NCI-H1694 treated with DMSO at 0.1 percent for 48 hours (cell line): ENCODE measurements around the gene EIF3F.

Experiments used
- DNase-seq: peaks from one replicate; lab custom pipeline; 2025; lab: John Stamatoyannopoulos, UW

The EIF3F gene

DNA sequence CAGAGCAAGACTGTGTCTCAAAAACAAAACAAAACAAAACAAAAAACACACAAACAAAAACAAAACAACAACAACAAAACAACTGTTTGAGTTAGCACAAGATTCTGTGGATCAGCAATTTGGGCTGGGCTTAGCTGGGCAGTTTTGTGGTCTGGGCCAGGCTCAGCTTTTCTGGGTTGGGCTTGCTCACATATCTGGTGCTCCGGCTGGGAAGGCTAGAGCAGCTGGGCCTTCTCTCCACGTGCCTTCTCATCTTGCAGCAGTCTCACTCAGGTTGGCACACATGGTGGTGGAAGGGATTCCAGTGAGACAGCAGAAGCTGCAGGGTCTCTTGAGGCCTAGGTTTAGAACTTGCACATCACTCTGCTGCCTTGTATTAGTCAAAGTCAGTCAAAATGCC, 35.7 kb downstream of the EIF3F start:
- no peak for DNase-seq

DNA sequence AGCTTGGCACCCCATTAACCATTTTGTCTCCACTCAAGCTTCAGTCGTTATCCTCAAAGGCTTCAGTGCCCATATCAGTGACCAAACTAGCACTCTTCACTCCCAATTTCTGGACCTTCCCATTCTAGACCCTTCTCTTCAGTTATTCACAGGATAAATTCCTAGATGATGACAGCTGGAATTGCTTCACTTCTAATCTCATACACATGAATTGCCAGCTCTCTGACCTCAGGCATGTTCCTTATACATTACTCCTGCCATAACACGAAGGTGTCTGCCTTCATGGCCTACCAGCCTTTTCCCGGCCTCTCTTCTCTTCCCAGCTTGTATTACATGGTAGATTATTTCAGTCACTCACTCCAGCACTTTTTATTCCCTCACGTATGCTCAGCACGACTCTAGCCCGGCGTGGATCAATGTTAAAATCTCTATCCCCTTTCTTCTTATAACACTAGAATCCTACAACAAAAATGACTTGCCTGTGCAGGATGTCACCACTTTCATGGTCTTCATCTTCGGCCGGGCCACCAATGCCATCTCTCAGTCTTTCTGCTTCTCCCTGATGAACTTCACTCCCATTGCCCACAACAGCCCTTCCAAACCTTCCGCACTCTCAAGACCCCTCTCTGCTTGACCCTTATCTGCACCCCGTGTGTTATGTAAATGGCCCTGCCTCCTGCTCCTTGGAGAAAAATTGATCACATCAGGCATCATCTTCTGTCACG, 36.9 kb downstream of the EIF3F start:
- DNase-seq: no peak

DNA sequence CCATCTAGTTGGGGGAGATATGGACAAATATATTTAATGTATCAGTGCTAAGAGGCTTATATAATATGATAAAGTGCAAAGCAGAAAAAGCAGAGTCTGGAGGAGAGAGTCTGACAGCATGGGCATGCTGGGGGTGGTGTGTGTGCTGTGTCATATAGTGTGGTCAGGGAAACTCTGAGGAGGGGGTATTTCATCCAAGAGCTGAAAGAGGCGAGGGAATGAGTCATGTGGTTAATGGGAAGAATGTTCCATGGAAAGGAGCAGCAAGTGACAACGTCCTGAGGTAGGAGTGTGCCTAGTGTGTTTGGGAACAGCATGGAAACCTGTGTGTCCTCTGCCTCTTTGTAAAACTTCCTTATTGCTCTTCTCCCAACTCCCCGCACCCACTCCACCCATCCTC, 38.0 kb downstream of the EIF3F start:
- DNase-seq: no peak

DNA sequence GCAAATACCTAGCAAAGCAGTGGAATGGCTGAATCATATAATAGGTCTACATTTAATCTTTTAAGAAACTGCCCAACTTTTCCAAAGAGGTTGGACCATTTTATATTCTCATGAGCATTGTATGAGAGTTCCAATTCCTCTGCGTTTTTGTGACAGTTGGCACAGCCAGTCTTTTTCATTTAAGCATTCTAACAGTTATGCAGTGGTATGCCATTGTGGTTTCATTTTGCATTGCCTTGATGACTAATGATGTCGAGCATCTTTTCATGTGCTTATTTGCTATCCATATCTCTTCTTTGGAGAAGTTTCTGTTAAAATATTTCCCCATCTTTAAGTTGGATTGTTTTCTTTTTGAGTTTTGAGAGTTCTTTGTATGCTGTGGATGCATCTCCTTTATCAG, 38.7 kb downstream of the EIF3F start:
- no peak for DNase-seq

DNA sequence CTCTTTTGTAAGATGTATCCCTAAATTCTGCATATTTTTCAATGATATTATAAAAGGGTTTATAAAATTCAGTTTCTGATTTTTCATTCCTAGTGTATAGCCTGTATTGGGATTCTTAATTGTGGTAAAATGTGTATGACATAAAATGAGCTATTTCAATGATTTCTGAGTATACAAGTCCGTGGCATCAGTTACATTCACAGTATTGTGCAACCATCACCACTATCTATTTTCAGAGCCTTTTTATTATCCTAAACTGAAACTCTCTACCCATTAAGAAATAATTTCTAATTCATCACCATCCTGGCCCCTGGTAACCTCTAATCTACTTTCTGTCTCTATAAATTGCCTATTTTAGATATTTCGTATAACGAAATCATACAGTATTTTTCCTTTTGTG, 39.8 kb downstream of the EIF3F start:
- DNase-seq: no peak

DNA sequence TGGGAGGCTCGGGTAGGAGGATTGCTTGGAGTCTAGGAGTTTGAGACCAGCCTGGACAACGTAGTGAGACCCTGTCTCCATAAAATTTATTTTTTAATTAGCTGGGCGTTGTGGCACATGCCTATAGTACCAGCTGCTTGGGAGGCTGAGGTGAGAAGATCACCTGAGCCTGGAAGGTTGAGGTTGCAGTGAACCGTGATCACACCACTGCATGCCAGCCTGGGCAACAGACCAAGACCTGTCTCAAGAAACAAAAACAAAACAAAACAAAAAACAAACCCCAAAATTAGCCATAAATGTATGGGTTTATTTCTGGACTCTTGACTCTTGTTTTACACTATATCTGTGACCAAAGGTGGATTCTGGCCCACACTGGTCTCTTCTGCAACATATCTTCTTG, 41.6 kb downstream of the EIF3F start:
- no peak for DNase-seq

DNA sequence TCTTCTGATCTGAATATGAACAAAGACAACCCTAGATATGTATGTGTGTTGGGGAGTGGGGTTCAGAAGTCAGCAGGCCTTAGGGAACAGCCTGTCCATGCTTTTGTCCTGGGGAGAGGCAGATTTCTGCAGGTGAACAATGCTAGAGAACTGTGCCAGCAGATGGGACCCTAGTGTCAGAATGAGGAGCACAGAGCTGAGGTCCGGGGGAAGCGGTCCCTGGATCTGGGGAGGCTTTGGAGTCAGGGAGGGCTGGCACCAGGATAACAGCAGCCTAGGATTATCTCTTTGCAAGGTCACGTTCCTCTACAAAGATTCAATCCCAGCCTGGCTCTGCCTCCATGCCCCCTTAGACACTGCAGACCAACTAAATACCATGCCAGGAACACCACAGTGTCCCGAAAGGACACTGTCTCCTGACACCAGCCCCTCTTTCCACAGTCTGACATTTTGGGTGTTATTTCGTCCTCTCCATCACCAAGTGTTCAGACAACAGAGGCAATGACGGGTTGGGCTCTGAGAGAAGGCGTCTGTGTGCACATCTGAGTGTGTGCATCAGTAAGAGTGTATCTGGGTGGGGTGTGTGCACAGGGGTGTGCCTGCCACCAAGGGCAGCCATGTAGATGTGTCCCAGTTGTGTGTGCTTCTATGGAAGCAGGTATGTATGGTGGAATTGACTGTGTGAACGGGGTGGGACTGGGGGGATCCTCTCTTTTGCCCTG, 43.5 kb downstream of the EIF3F start:
- DNase-seq: no peak

DNA sequence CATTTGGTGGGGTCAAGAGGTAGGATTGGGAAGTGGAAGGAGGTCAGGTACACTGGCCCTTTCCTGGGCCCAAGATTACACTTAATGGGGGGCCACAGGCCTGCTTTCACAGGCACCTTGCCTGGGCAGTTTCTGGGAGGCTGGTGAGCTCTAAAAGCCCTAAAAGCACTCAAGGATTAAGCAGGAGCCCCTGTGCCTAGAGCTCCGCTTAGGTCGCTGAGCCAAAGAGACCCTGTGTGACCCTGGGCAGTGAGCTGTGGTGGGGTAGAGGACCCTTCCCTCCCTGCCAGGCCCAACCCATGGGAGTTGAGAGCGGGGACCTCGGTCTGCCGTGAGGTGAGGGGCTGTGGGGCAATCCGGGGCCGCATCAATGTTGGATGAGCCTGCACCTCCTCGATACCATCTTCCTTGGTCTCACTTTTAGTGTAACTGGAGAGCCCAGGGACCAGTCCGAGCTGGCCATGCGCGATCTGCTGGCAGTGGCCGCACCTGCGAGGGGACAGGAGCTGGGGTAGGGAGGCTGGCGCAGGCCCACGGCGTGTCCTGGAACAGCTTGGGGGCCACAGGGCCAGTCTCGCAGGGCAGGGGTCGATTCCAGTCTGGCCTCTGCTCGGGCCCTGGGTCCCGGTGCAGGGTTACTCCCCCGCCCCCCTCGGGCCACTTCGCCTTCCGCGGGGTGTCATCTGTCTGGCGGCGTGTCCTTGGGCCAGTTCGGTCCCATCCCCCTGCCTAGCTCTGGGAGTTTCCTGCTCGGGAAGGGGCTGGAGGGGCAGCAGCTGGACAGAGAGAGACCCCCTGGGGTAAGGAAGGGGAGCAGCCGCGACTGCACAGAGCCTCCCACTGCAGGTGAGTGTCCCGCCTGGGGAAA, 44.3 kb downstream of the EIF3F start:
- DNase-seq: no peak

DNA sequence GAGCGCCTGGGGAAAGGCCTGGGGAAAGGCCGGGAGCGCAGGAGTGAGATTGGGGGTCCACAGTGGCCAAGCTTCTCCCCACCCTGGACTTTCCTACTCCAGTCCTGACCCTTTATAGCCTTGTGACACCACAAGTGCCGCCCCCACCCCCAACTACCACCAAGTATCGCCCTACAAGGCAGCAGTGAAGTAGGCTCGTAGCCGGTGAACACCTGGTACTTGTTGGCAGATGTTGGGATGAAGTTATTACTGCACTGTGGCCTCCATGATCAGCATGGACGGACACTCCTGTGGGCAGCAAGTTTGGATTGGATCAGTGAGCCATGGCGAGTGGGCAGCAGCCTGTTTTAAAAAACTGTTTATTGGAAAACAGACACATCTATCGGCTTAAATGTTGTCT, 45.0 kb downstream of the EIF3F start:
- no peak for DNase-seq

DNA sequence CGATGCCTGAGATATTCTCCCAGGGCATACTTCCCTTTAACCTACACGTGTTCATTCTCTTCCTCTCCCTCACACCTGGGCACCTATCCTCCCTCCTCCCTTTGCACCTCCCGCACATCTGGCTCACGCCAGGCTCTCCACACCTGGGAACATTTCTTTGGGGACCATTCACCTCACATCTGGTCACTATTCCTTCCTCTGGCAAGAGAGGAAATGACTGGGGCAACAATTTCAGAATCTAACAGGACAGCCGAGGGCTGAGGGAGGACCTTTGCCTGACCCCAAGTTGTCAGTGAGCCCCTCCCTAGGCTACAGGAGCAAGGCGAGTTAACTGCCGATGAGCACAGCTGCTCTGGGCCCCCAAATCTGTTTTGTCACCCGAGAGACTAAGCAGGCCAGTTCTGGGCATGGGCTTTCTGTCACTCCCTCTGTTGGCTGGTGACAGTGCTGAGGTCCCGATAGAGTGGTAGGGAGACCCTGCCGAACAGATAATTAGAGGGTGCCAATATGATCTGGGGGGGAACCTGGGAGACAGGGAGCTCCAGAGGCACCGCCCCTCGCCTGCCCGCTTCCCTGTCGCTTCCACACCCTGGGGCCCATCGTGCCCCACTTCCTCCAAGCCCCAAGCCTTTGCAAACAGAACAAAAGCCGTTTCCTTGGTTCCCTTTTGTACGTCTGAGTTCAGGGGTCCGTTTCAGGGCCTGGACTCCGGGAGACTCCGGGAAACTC, 45.6 kb downstream of the EIF3F start:
- no peak for DNase-seq

DNA sequence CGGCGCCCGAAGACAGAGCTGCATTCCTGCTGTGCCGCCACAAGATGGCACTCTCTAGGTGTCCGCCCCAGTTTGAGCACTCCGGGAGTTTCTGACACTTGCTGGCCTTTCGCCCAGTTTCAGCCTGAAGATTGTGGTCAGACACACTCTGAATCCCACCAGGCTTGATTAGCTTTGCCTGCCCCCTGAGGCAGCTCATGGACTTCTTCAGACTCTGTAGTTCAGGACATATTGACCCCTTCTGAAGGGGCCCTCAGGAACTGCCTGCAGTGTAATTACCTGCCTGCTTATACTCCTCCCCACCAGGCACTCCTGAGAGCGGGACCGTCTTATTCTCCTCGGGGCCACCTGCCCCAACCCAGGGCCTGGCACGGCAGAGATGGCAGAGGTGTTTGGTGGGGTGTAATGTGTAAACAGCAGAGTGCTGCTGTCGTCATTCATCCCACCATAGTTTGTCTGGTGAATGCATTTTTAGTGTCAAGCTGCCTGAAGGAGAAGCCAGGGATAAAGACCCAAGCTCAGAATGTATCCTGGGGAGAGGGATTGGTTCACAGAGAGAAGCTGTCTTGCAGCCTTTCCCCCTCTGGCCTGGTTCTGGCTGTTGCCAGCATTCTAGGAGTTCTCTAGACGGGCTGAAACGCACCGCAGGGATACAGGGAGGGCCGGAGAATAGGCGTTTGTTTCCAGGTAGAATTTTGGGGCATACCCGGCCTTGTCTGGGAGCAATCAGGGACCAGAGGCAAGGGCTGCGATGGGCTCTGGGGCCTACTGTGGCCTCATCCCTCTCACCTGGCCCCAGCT, 46.4 kb downstream of the EIF3F start:
- peak; percentile 22 for DNase-seq

DNA sequence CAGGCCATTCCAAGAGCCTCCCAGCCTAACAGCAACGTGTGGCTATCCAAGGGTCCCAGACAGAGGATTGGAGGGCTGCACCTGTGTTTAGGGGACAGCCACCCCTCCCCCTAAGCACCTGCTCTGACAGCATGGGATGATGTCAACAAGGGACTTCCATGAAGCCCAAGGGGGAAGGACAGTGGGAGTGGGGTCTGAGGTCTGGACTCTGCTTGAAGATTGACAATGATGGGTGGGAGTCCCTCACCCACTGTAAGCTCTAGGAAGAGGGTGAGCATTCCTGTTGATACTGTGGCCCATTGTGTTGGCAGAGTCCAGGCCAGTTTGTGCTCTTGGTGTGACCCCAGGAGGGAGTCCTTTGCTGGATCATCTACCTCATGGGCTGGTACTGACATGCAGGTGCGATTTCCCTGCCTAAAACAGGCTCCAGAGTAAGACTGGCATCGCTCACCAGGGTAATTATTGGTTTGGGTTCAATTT, 47.0 kb downstream of the EIF3F start:
- no peak for DNase-seq

DNA sequence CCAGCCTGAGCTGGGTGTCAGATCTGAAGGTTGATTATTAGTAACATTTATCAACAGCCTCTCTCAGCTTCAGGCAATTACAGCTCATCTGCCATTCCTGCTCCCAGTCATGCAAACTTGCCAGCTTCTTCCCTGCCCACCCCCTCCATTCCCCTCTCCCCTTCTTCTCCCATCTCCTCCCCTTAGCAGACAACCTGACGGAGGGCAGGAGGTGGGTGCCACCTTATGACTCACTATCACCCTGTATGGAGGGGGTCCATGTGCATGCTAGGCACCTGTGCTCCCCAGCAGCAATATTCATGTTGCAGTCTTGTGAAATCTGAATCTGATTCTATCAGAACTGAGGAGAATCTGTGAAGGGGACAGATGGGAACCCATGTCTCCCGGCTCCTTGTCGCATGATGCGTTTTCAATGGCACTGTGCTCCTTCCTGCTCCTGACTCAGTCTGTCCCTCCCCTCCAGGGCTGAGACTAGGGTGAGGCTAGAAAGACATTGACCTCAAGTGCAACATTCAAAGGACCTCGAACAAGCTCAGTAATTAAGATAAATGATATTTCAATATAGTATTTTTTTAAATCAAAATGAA, 47.6 kb downstream of the EIF3F start:
- DNase-seq: no peak

DNA sequence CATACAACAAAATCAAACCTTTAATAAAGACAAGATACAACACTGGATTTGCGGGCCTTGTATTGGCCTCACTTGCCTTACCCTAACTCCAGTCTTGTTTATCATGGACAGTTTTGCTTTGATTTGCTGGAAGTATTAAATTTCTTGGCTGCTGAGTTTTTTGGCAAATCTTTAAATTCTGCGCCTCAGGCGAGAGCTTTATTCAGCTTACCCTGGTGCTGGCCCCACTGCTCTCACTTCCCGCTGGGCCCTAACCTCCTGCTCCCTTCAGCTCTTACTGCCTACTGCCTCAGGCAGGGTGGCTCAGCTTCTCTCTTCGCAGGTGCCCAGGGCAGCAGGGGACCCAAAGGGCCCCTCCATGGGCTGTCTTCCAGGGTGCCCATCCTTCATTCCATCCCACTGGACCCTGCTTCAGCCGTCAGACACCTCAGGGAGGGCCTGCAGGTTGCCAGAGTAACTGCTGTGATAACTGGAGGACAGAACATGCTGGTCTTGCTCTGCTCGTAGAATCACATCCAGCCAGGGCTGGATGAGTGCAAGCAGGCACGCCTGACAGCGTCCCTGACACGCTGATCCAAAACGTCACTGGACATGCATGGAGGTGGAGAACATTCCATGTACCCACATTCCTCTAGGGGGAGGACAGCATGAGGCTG, 48.2 kb downstream of the EIF3F start:
- DNase-seq: no peak

DNA sequence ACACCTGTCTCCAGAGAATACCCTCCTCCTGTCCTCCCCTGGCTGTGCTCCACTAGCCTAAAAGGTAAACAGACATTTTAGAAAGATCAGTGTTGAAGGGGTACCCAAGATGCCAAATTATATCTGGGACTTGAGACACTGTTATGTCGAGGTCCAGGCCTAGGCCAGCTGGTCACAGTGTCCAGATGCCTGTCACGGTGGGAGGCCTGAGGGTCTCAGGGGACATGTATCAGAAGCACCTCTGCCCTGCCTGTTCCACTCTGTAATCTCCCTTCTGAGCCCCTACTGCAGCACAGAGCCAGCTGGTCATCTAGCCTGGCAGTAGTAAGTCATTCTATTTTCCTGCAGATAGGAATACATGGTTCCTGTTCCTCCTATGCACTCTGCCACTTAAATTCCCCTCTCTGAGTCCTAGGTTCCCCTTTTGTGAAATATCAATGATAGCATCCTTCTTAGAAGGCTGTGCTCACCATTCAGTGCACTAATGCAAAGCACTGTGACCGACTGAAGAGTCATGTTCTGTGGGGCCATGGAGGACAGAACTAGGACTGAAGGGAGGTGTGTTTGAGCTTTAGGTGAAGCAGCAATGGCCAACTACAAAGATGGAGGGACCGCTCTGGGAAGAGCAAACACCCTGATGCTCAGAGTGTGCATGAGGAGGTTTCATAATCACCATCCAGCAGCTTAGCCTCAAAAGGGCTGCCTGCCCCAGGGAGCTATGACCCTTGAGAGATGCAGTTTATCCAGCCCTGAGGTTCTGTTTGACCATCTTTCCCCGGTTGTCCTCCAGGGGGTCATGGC, 49.1 kb downstream of the EIF3F start:
- DNase-seq: no peak

DNA sequence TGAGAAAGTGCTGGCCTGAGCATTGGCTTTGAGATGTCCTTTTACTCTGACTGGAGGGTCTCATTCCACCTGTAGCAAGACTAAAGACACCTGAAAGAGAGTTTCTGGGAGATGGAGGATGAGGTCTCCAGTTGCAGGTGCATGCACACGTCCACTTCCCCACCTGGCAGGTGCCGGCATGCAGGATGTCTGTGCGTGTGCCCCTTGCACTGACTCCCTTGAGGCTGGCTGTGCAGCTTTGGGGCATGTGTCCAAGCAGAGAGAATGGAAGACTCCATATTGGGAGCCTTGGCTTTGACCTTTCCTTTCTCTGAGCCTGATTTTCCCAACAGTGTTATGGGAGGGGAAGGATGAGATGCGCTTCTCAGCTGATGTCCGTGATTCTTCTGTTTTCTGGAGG, 49.8 kb downstream of the EIF3F start:
- DNase-seq: no peak

DNA sequence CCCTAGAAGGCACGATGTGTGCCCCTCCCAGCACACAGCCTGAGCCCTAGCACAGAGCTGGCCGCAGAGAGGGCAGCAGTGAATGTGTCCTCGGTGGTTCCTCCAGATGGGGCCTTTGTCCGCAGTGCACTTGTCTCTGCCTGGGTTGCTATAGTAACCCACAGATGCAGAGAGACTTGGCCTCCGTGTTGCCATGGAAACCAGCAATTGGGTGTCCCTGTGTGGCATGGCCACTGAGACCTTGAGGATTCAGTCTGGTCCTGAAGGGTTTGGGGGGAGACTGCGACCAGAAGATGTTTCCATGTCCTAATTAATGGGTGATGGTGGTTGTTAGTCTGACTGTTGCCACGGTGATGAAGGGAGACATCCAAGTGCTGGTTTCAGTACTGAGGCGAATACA, 51.3 kb downstream of the EIF3F start:
- DNase-seq: no peak

DNA sequence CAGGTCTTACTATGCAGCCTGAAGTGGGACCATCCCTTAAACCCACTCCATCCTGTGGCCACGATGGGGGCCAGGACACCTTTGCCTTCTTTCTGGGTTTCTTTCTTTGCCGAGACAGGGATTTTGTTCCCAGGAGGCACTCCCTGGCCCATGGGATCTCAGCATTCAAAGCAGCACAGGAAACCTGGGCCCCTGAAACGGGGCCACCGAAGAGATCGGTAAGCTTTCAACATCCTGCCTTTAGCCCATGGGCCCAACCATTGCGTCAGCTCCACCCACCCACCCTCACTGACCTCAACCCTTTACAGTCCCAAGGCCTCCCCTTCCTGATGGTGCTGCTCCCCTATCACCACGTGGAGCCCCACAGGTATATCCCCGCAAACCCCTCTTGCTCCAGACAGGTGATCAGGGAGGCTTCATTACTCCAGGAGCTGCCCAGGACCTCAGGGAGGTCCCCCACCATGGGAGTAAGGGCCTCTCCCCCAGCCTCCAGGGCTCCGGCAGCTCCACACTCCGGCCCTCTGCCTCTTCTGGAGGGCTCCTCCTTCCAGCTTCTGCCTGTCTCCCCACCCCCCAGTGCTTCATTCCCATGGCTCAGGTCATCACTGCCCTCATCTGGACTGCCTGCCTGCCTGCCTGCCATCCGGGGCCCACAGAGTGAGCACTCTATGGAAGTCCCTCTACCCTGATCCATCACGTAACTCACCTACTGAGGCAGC, 51.8 kb downstream of the EIF3F start:
- DNase-seq: no peak
